Liver (tissue), 9 donors: ENCODE data around the gene SMOC1. TPM values are rescaled to one million over a fixed set of nuclear protein-coding genes. Genes with fewer than 3 reads are reported as not detected.

Experiments used
- DNase-seq: peaks from one replicate; pipeline ENCODE4 v3.0.0-alpha.2; 2017; ENCODE audit warnings: low spot score
- H3K27ac ChIP-seq, 2 donors: one replicate each; pipeline ENCODE4 v1.7.0; 2013; ENCODE audit warnings: inconsistent platforms in 2 of 2, low read length in 2 of 2, control low read depth in 1 of 2, low read depth in 1 of 2, mild to moderate bottlenecking in 1 of 2
- H3K27me3 ChIP-seq, 4 donors: one replicate each; pipeline versions ENCODE4 v1.6.1 to v1.7.0; 2013; ENCODE audit warnings: low read length in 3 of 4, inconsistent platforms in 1 of 4, mild to moderate bottlenecking in 1 of 4, moderate library complexity in 1 of 4; ENCODE audit not compliant: control insufficient read depth in 4 of 4, insufficient read depth in 4 of 4
- H3K36me3 ChIP-seq, 4 donors: one replicate each; pipeline versions ENCODE4 v1.6.1 to v1.7.0; 2013; ENCODE audit warnings: low read length in 3 of 4, mild to moderate bottlenecking in 3 of 4, low read depth in 1 of 4, moderate library complexity in 1 of 4; ENCODE audit not compliant: control insufficient read depth in 4 of 4, insufficient read depth in 3 of 4
- H3K4me1 ChIP-seq, 4 donors: one replicate each; pipeline versions ENCODE4 v1.6.1 to v1.7.0; 2013; ENCODE audit warnings: low read length in 3 of 4, mild to moderate bottlenecking in 3 of 4, moderate library complexity in 1 of 4; ENCODE audit not compliant: control insufficient read depth in 4 of 4, insufficient read depth in 4 of 4
- H3K4me3 ChIP-seq, 3 donors: one replicate each; pipeline versions ENCODE4 v1.6.1 to v1.7.0; 2013; ENCODE audit warnings: low read length in 3 of 3, control low read depth in 1 of 3, low read depth in 1 of 3, mild to moderate bottlenecking in 1 of 3
- H3K9ac ChIP-seq, 2 donors: one replicate each; pipeline ENCODE4 v1.7.0; 2013; ENCODE audit warnings: low read length in 2 of 2, mild to moderate bottlenecking in 2 of 2, moderate library complexity in 2 of 2, control low read depth in 1 of 2, low read depth in 1 of 2
- H3K9me3 ChIP-seq, 4 donors: one replicate each; pipeline versions ENCODE4 v1.6.1 to v1.7.0; 2013; ENCODE audit warnings: low read length in 3 of 4; ENCODE audit not compliant: control insufficient read depth in 4 of 4
- CTCF ChIP-seq: fragments of 150-350 bp; IDR thresholded peaks from 2 replicates; pipeline ENCODE4 v1.5.1; 2017; ENCODE audit warnings: improper control_type of control experiment, low read depth, low read length; ENCODE audit not compliant: missing input control
- EGR1 ChIP-seq, 2 donors: IDR thresholded peaks; 2 replicates each; pipeline ENCODE4 v1.6.1; 2016 to 2018; ENCODE audit warnings: antibody characterized with exemption in 2 of 2, low read depth in 2 of 2
- FOXA1 ChIP-seq: IDR thresholded peaks from 2 replicates; pipeline ENCODE4 v1.6.1; 2016; ENCODE audit warnings: antibody characterized with exemption
- FOXA2 ChIP-seq: IDR thresholded peaks from 2 replicates; pipeline ENCODE4 v1.6.1; 2016; ENCODE audit warnings: antibody characterized with exemption
- HNF4G ChIP-seq: IDR thresholded peaks from 2 replicates; pipeline ENCODE4 v1.6.1; 2016; ENCODE audit warnings: antibody characterized with exemption
- JUND ChIP-seq, 2 donors: IDR thresholded peaks; 2 replicates each; pipeline ENCODE4 v1.6.1; 2016; ENCODE audit warnings: antibody characterized with exemption in 2 of 2
- MAX ChIP-seq: IDR thresholded peaks from 2 replicates; pipeline ENCODE4 v1.6.1; 2016; ENCODE audit warnings: antibody characterized with exemption
- NR2F2 ChIP-seq: IDR thresholded peaks from 2 replicates; pipeline ENCODE4 v1.6.1; 2016; ENCODE audit warnings: antibody characterized with exemption
- RAD21 ChIP-seq, 2 donors: IDR thresholded peaks; 2 replicates each; pipeline ENCODE4 v1.6.1; 2016; ENCODE audit warnings: antibody characterized with exemption in 2 of 2, mild to moderate bottlenecking in 2 of 2
- REST ChIP-seq: IDR thresholded peaks from 2 replicates; pipeline ENCODE4 v1.6.1; 2016; ENCODE audit warnings: antibody characterized with exemption, mild to moderate bottlenecking
- RXRA ChIP-seq, 2 donors: IDR thresholded peaks; 2 replicates each; pipeline ENCODE4 v1.6.1; 2017 to 2018; ENCODE audit warnings: antibody characterized with exemption in 2 of 2, mild to moderate bottlenecking in 1 of 2
- SP1 ChIP-seq: IDR thresholded peaks from 2 replicates; pipeline ENCODE4 v1.6.1; 2018; ENCODE audit warnings: antibody characterized with exemption, mild to moderate bottlenecking
- TAF1 ChIP-seq: conservative IDR thresholded peaks from 2 replicates; pipeline ENCODE4 v1.6.1; 2016; ENCODE audit warnings: antibody characterized with exemption, mild to moderate bottlenecking
- ZBTB33 ChIP-seq: IDR thresholded peaks from 2 replicates; pipeline ENCODE4 v1.6.1; 2016; ENCODE audit warnings: antibody characterized with exemption
- WGBS: extraction: QIAGEN DNeasy Blood & Tissue Kit; methylation state at CpG from one replicate; pipeline ENCODE4 v1.1.7; 2013; 5-methylcytosine and 5-hydroxymethylcytosine counted together
- polyA plus RNA-seq, 2 donors: library from polyadenylated mRNA; stranded (reverse) in 1 of 2; unstranded in 1 of 2; fragments of 200-250 nt in 1 of 2; fragments of >200 nt in 1 of 2; fragmentation: Nextera tagmentation in 1 of 2; extraction: Ambion mirVana in 1 of 2; gene quantifications; one replicate each; pipeline versions ENCODE4 v1.2.1 to v1.2.3, GENCODE V29; 2013 to 2015
- total RNA-seq, 2 donors: library from RNA; depleted of rRNA; stranded (reverse); fragments of >200 nt; gene quantifications; one replicate each; pipeline ENCODE4 v1.2.3, GENCODE V29; 2014
- donor health status: healthy.
- donor health status: healthy.
- donor health status: healthy.
- donor health status: healthy.
- donor health status: healthy.

The SMOC1 gene
- total and polyA plus RNA-seq, 4 donors = 11.2 to 43.7 (median 27.4) TPM

GRCh38 chr14:69876221-69876847, 2.9 kb upstream of the SMOC1 start:
- DNase-seq = no peak
- Histone ChIP-seq H3K4me3 (no peak overlapping the region), H3K9ac (no peak overlapping the region), H3K27ac (peak overlapping the region; percentile 76 to 77), H3K4me1 (peaks cover 9 to 42% (median 36%) of the 10 kb centered on the region in 4 donors), H3K9me3 (no peaks in the 10 kb centered on the region), H3K36me3 (no peaks in the 10 kb centered on the region), H3K27me3 (no peaks in the 10 kb centered on the region)
- 90% methylated on average over 2 of the region's 2 CpGs for WGBS
- TF ChIP-seq FOXA2 = no peak
- no peak for TF ChIP-seq EGR1 (IDR thresholded peaks at IDR 0.05; ENCODE audit: low read depth in 2 of 2)
- no peak for TF ChIP-seq TAF1
- no peak for TF ChIP-seq ZBTB33
- no peak for TF ChIP-seq SP1
- no peak for TF ChIP-seq JUND (IDR thresholded peaks at IDR 0.05)
- TF ChIP-seq CTCF = no peak
- TF ChIP-seq REST = no peak

GRCh38 chr14:69876848-69877306, 2.3 kb upstream of the SMOC1 start:
- Histone ChIP-seq H3K9ac (no peak overlapping the region), H3K4me3 (no peak overlapping the region), H3K27me3 (no peaks in the 10 kb centered on the region), H3K27ac (peak overlapping the region; percentile 76 to 77), H3K4me1 (peaks cover 9 to 48% (median 39%) of the 10 kb centered on the region in 4 donors), H3K9me3 (no peaks in the 10 kb centered on the region), H3K36me3 (no peaks in the 10 kb centered on the region)
- DNase-seq = peak; percentile 44
- 15% methylated on average over 3 of the region's 3 CpGs for WGBS
- TF ChIP-seq MAX (peak; percentile 91), HNF4G (peak; percentile 63), ZBTB33 (peak; percentile 52), TAF1 (peak; percentile 39), RXRA (IDR thresholded peaks at IDR 0.05) (peak; percentile 71 to 81), RAD21 (IDR thresholded peaks at IDR 0.05) (peak; percentile 61 to 71), FOXA1 (peak; percentile 94), FOXA2 (peak; percentile 97), CTCF (no peak), NR2F2 (peak; percentile 78), REST (peak; percentile 45), SP1 (peak; percentile 88)
